HepG2 (cell line): ENCODE measurements around the gene PRSS50. TPM values are rescaled to one million over a fixed set of nuclear protein-coding genes. Genes with fewer than 3 reads are reported as not detected.

Source experiments
- ATAC-seq: fragments of 200-7000 bp; cut with Tn5 transposase; 3 replicates; pipeline ENCODE4 v1.9.1; 2020; ENCODE audit warnings: mild to moderate bottlenecking, moderate library complexity
- BruUV-seq: library from RNA; stranded (reverse); fragments of 400-500 nt; replicated peaks from 2 replicates; lab custom pipeline; 2021; lab: Mats Ljungman, UMichigan
- CTCF ChIA-PET: fragments of 300-600 bp; formaldehyde crosslinking; extraction: SDS; loops from one replicate; lab custom pipeline; 2021; ENCODE audit warnings: low total read pairs, inconsistent platforms, low intra/inter-chr PET ratio; lab: Yijun Ruan, JAX
- POLR2A ChIA-PET: fragments of 350-600 bp; sonication (Branson Sonifier 250); formaldehyde crosslinking; loops from one replicate; lab custom pipeline; 2020; ENCODE audit warnings: antibody characterized with exemption, inconsistent platforms; lab: Yijun Ruan, JAX
- DNase-seq: peaks from one replicate; pipeline ENCODE4 v3.0.0-alpha.2; 2015; ENCODE audit warnings: low spot score
- FAIRE-seq: peaks from 3 replicates; lab custom pipeline; 2011; peaks lifted over from hg19 to GRCh38; lab: Jason Lieb, UNC
- H2AFZ ChIP-seq: one replicate; pipeline ENCODE4 v1.6.1; 2011; ENCODE audit warnings: low read length, inconsistent platforms
- H3K27ac ChIP-seq: fragments of 300-600 bp; 3 replicates; pipeline ENCODE4 v1.8.0; 2011; ENCODE audit warnings: mixed run types, mild to moderate bottlenecking, mixed read lengths, low read length, inconsistent platforms; ENCODE audit not compliant: insufficient read depth; ENCODE audit errors: extremely low read length
- H3K27me3 ChIP-seq, 2 experiments: fragments of 200-600 bp in 1 of 2; 2 replicates in 1 of 2; 3 replicates in 1 of 2; pipeline versions ENCODE4 v1.6.0 to v1.8.0; 2011; ENCODE audit warnings: low read length in 2 of 2, mild to moderate bottlenecking in 2 of 2, moderate library complexity in 2 of 2, inconsistent platforms in 1 of 2; ENCODE audit not compliant: insufficient read depth in 2 of 2, control insufficient read depth in 1 of 2
- H3K36me3 ChIP-seq, 2 experiments: fragments of 200-600 bp in 1 of 2; replicated peaks in 1 of 2; 2 replicates in 1 of 2; 3 replicates in 1 of 2; pipeline versions ENCODE4 v1.5.1 to v1.8.0; 2011; ENCODE audit warnings: low read length in 2 of 2, inconsistent platforms in 1 of 2; ENCODE audit not compliant: insufficient read depth in 2 of 2, control insufficient read depth in 1 of 2
- H3K4me1 ChIP-seq: 2 replicates; pipeline ENCODE4 v1.5.1; 2012; ENCODE audit warnings: low read length, inconsistent platforms; ENCODE audit not compliant: insufficient read depth
- H3K4me2 ChIP-seq: 2 replicates; pipeline ENCODE4 v1.6.0; 2011; ENCODE audit warnings: low read depth, low read length, inconsistent platforms
- H3K4me3 ChIP-seq, 3 experiments: fragments of 200-600 bp in 1 of 3; sonication (generic), shearing (Covaris generic) in 1 of 3; replicated peaks in 1 of 3; 2 replicates each; pipeline ENCODE4 v1.5.1; 2011 to 2016; ENCODE audit warnings: low read length in 3 of 3, inconsistent platforms in 2 of 3, low read depth in 2 of 3, mild to moderate bottlenecking in 2 of 3, control low read depth in 1 of 3, mixed read lengths in 1 of 3; ENCODE audit not compliant: insufficient read depth in 1 of 3
- H3K79me2 ChIP-seq: one replicate; pipeline ENCODE4 v1.6.1; 2011; ENCODE audit warnings: low read length, inconsistent platforms; ENCODE audit not compliant: insufficient read depth
- H3K9ac ChIP-seq: 2 replicates; pipeline ENCODE4 v1.6.0; 2011; ENCODE audit warnings: mild to moderate bottlenecking, low read depth, low read length, inconsistent platforms; ENCODE audit not compliant: insufficient read depth
- H3K9me3 ChIP-seq: 2 replicates; pipeline ENCODE4 v1.5.1; 2012; ENCODE audit warnings: mild to moderate bottlenecking, low read length
- H4K20me1 ChIP-seq: 2 replicates; pipeline ENCODE4 v1.6.0; 2011; ENCODE audit warnings: inconsistent platforms, mild to moderate bottlenecking, low read length, moderate library complexity; ENCODE audit not compliant: insufficient read depth
- CENPX ChIP-seq: sonication (generic); formaldehyde crosslinking; IDR thresholded peaks from 2 replicates; pipeline ENCODE4 v1.9.0; 2021; ENCODE audit warnings: mild to moderate bottlenecking, missing genetic modification reagents, moderate library complexity
- JUND ChIP-seq: sonication (generic); formaldehyde crosslinking; IDR thresholded peaks from 2 replicates; pipeline ENCODE4 v1.8.0; 2022; ENCODE audit warnings: mild to moderate bottlenecking, missing genetic modification reagents
- KLF12 ChIP-seq: sonication (generic); formaldehyde crosslinking; IDR thresholded peaks from 2 replicates; pipeline ENCODE4 v1.4.0; 2020; ENCODE audit warnings: missing genetic modification reagents, borderline replicate concordance
- MAFK ChIP-seq, 2 experiments: IDR thresholded peaks in 1 of 2; conservative IDR thresholded peaks in 1 of 2; 2 replicates each; pipeline ENCODE4 v1.6.1; 2011; ENCODE audit warnings: improper control_type of control experiment in 2 of 2, low read length in 2 of 2
- SALL1 ChIP-seq: sonication (generic); formaldehyde crosslinking; IDR thresholded peaks from 2 replicates; pipeline ENCODE4 v1.8.0; 2022; ENCODE audit warnings: mild to moderate bottlenecking, missing genetic modification reagents
- SRY ChIP-seq: sonication (generic); formaldehyde crosslinking; IDR thresholded peaks from 2 replicates; pipeline ENCODE4 v1.8.0; 2022; ENCODE audit warnings: mild to moderate bottlenecking, missing genetic modification reagents
- ZNF354B ChIP-seq: sonication (generic); formaldehyde crosslinking; IDR thresholded peaks from 2 replicates; pipeline ENCODE4 v1.8.0; 2022; ENCODE audit warnings: mild to moderate bottlenecking, missing genetic modification reagents
- WGBS: methylation state at CpG from one replicate; pipeline ENCODE4 v1.1.6; 2017; ENCODE audit warnings: low lambda C conversion rate; 5-methylcytosine and 5-hydroxymethylcytosine counted together
- in situ Hi-C: cut with HindIII; loops from 2 replicates; pipeline ENCODE4 v1.10.0; 2017; ENCODE audit warnings: low pct_unique_long_range_greater_than_20kb; ENCODE audit not compliant: extremely low pct_ligation_motif_present
- intact Hi-C: fragments of 100-400 bp; cut with micrococcal nuclease; formaldehyde crosslinking; loops from one replicate; pipeline ENCODE4 v1.10.0; 2022; ENCODE audit not compliant: unreplicated experiment
- polyA plus RNA-seq, 8 experiments: library from polyadenylated mRNA; depleted of rRNA in 3 of 8; stranded (reverse) in 7 of 8; unstranded in 1 of 8; fragments of >200 nt; fragmentation: Illumina TruSeq in 4 of 8; extraction: Trizol in 4 of 8; gene quantifications; 2 replicates each; pipeline versions ENCODE4 v1.2.1 to v1.2.3, GENCODE V29; 2011 to 2016; ENCODE audit warnings: low read depth in 4 of 8, missing spikeins in 1 of 8, mixed read lengths in 1 of 8; ENCODE audit not compliant: insufficient read depth in 1 of 8
- total RNA-seq, 5 experiments: library from RNA; depleted of rRNA; stranded (reverse); fragments of >200 nt; fragmentation: Illumina TruSeq; extraction: Trizol; gene quantifications; 2 replicates each; pipeline ENCODE4 v1.2.3, GENCODE V29; 2016; ENCODE audit warnings: low read depth in 1 of 5
- TF ChIP-seq, protein P1 (sequence below): sonication (generic); formaldehyde crosslinking; IDR thresholded peaks from 2 replicates; pipeline ENCODE4 v1.4.0; 2020; ENCODE audit warnings: mild to moderate bottlenecking, missing genetic modification reagents
- TF ChIP-seq, protein P2 (sequence below): sonication (generic); formaldehyde crosslinking; IDR thresholded peaks from 2 replicates; pipeline ENCODE4 v1.5.1; 2020; ENCODE audit warnings: mild to moderate bottlenecking, missing genetic modification reagents
- TF ChIP-seq, protein P3 (sequence below): conservative IDR thresholded peaks from 2 replicates; pipeline ENCODE4 v1.6.1; 2018; ENCODE audit warnings: missing genetic modification reagents
- TF ChIP-seq, protein P4 (sequence below): sonication (generic); formaldehyde crosslinking; IDR thresholded peaks from 2 replicates; pipeline ENCODE4 v1.4.0; 2020; ENCODE audit warnings: mild to moderate bottlenecking, missing genetic modification reagents

The PRSS50 gene
- total and polyA plus RNA-seq, 2 of the 13 experiments (the other 11 are each of a cell fraction or from before 2014, with no cell fraction given): not detected

DNA sequence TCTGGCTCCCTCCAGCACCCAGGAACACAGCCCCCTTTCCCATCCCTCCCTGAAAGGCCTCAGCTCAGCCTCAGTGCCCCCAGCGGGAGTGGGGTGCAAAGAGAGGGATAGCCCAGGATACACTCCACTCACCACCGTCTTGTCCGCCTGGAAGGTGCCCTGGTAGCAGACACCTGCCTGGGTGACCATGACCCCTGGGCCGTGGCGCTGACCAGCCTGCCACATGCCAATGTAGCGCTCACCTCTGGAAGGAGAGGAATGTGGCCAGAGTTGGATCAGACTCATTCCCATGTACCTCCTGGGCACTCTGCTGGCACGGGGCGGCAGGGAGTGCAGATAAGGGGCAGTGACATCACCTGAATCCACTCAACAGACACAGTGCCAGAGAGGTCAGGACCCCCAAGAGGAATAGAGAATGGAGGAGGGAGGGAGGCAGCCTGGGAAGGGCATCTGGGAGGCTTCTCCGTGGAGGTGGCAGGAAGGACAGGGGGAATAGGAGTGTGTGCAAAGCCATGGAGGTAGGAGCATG is 37.3 kb downstream of the PRSS50 start (continued):
- TF ChIP-seq, protein P1, sequence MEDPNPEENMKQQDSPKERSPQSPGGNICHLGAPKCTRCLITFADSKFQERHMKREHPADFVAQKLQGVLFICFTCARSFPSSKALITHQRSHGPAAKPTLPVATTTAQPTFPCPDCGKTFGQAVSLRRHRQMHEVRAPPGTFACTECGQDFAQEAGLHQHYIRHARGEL (CRISPR knock-in tag): no peak
- no peak for TF ChIP-seq SRY (CRISPR knock-in tag)
- TF ChIP-seq SALL1 (CRISPR knock-in tag): no peak
- TF ChIP-seq, protein P2, sequence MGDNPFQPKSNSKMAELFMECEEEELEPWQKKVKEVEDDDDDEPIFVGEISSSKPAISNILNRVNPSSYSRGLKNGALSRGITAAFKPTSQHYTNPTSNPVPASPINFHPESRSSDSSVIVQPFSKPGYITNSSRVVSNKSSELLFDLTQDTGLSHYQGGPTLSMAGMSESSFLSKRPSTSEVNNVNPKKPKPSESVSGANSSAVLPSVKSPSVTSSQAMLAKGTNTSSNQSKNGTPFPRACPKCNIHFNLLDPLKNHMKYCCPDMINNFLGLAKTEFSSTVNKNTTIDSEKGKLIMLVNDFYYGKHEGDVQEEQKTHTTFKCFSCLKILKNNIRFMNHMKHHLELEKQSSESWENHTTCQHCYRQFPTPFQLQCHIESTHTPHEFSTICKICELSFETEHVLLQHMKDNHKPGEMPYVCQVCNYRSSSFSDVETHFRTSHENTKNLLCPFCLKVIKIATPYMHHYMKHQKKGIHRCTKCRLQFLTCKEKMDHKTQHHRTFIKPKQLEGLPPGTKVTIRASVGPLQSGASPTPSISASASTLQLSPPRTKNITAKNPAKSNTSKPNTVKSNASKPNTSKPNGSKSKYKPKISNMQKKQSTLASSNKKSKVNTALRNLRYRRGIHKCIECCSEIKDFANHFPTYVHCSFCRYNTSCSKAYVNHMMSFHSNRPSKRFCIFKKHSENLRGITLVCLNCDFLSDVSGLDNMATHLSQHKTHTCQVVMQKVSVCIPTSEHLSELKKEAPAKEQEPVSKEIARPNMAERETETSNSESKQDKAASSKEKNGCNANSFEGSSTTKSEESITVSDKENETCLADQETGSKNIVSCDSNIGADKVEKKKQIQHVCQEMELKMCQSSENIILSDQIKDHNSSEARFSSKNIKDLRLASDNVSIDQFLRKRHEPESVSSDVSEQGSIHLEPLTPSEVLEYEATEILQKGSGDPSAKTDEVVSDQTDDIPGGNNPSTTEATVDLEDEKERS (CRISPR knock-in tag): no peak
- TF ChIP-seq KLF12: no peak

DNA sequence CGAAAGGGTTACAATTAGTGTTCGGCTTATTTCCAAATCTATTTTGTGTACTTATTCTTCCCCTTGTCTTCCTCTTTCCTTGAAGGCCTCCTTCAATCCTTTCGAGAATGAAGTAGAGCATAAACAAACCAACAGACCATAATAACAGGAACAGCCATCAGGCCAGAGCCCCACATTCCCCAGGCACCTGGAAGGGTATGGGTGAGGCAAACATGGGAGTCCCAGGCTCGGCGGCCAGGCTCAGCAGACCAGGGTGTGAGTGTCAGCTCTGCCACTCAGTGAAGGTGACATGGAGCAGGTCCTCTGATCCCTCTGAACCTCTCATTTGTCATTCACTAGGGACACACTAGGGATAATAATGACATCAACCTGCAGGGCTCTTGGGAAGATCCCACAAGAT is 38.0 kb downstream of the PRSS50 start:
- BruUV-seq: no TSS peak

More for the DNA sequence above, 38.0 kb downstream of the PRSS50 start:
- no peaks in the 10 kb centered on the region for H3K79me2 ChIP-seq
- no peak for DNase-seq
- in situ Hi-C loops (no loop called here), intact Hi-C loops (no loop called here)
- H3K4me1 ChIP-seq: no peaks in the 10 kb centered on the region
- H3K27ac ChIP-seq: no peak overlapping the region
- no peak overlapping the region for H3K4me3 ChIP-seq
- TF ChIP-seq MAFK (conservative IDR thresholded peaks at IDR 0.05 in 1 of 2, IDR thresholded peaks at IDR 0.05 in 1 of 2; ENCODE audit: low read length in 2 of 2) (no peak), CENPX (CRISPR knock-in tag) (no peak), JUND (CRISPR knock-in tag) (no peak), ZNF354B (CRISPR knock-in tag) (no peak)
- TF ChIP-seq, protein P3, sequence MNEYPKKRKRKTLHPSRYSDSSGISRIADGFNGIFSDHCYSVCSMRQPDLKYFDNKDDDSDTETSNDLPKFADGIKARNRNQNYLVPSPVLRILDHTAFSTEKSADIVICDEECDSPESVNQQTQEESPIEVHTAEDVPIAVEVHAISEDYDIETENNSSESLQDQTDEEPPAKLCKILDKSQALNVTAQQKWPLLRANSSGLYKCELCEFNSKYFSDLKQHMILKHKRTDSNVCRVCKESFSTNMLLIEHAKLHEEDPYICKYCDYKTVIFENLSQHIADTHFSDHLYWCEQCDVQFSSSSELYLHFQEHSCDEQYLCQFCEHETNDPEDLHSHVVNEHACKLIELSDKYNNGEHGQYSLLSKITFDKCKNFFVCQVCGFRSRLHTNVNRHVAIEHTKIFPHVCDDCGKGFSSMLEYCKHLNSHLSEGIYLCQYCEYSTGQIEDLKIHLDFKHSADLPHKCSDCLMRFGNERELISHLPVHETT (CRISPR knock-in tag): no peak
- TF ChIP-seq, protein P4, sequence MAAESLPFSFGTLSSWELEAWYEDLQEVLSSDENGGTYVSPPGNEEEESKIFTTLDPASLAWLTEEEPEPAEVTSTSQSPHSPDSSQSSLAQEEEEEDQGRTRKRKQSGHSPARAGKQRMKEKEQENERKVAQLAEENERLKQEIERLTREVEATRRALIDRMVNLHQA (CRISPR knock-in tag): no peak
- TF ChIP-seq, all 625 proteins: peak for 0
- ATAC-seq (no peak), FAIRE-seq (no peak)
- CTCF ChIA-PET: no interaction called here
- Histone ChIP-seq H4K20me1 (no peaks in the 10 kb centered on the region), H3K9me3 (no peaks in the 10 kb centered on the region), H3K9ac (no peak overlapping the region), H3K36me3 (no peaks in the 10 kb centered on the region), H3K27me3 (peaks cover 0 to 53% of the 10 kb centered on the region in 2 experiments; a peak in 4 of 5 replicates), H2AFZ (no peak overlapping the region), H3K4me2 (no peak overlapping the region)
- WGBS: 24% methylated on average over 5 of the region's 5 CpGs
- POLR2A ChIA-PET: no interaction called here
